HepG2 (cell line): ENCODE results near the gene CSTPP1. TPM values are rescaled to one million over a fixed set of nuclear protein-coding genes. Genes with fewer than 3 reads are reported as not detected.

ENCODE experiments used
- BORCS8-MEF2B ChIP-seq: sonication (generic); formaldehyde crosslinking; IDR thresholded peaks from 2 replicates; pipeline ENCODE4 v1.8.0; 2022; ENCODE audit warnings: mild to moderate bottlenecking, missing genetic modification reagents
- MED8 ChIP-seq: sonication (generic); formaldehyde crosslinking; IDR thresholded peaks from 2 replicates; pipeline ENCODE4 v1.8.1; 2023; ENCODE audit warnings: mild to moderate bottlenecking, missing genetic modification reagents; ENCODE audit not compliant: insufficient replicate concordance
- MLXIP ChIP-seq: sonication (generic); formaldehyde crosslinking; IDR thresholded peaks from 2 replicates; pipeline ENCODE4 v1.9.0; 2021; ENCODE audit warnings: missing genetic modification reagents, borderline replicate concordance
- PHF8 ChIP-seq: sonication (generic); formaldehyde crosslinking; IDR thresholded peaks from 2 replicates; pipeline ENCODE4 v1.5.0; 2020; ENCODE audit warnings: missing genetic modification reagents
- RFXAP ChIP-seq: sonication (generic); formaldehyde crosslinking; IDR thresholded peaks from 2 replicates; pipeline ENCODE4 v1.4.0; 2020; ENCODE audit warnings: missing genetic modification reagents, borderline replicate concordance
- ZFP1 ChIP-seq: IDR thresholded peaks from 2 replicates; pipeline ENCODE4 v1.6.1; 2016
- ZFP90 ChIP-seq: sonication (generic); formaldehyde crosslinking; IDR thresholded peaks from 2 replicates; pipeline ENCODE4 v1.8.0; 2022; ENCODE audit warnings: missing genetic modification reagents, mild to moderate bottlenecking, inconsistent platforms, borderline replicate concordance
- ZMAT5 ChIP-seq: sonication (generic); formaldehyde crosslinking; IDR thresholded peaks from 2 replicates; pipeline ENCODE4 v1.5.0; 2020; ENCODE audit warnings: mild to moderate bottlenecking, low read depth, missing genetic modification reagents, borderline replicate concordance
- ZNF407 ChIP-seq: sonication (generic); formaldehyde crosslinking; IDR thresholded peaks from one replicate; pipeline ENCODE4 v1.5.1; 2020; ENCODE audit warnings: mild to moderate bottlenecking, missing genetic modification reagents; ENCODE audit errors: not compliant biosample characterization
- ZNF460 ChIP-seq: sonication (generic); formaldehyde crosslinking; IDR thresholded peaks from 2 replicates; pipeline ENCODE4 v1.5.1; 2020; ENCODE audit warnings: missing genetic modification reagents, mild to moderate bottlenecking, borderline replicate concordance
- ZNF530 ChIP-seq: sonication (generic); formaldehyde crosslinking; IDR thresholded peaks from 2 replicates; pipeline ENCODE4 v1.5.0; 2020; ENCODE audit warnings: low read depth, mild to moderate bottlenecking, missing genetic modification reagents
- ZNF543 ChIP-seq: sonication (generic); formaldehyde crosslinking; IDR thresholded peaks from 2 replicates; pipeline ENCODE4 v1.4.0; 2020; ENCODE audit warnings: mild to moderate bottlenecking, missing genetic modification reagents
- ZNF574 ChIP-seq: sonication (generic); formaldehyde crosslinking; IDR thresholded peaks from 2 replicates; pipeline ENCODE4 v1.4.0; 2020; ENCODE audit warnings: missing genetic modification reagents
- polyA plus RNA-seq, 8 experiments: library from polyadenylated mRNA; depleted of rRNA in 3 of 8; stranded (reverse) in 7 of 8; unstranded in 1 of 8; fragments of >200 nt; fragmentation: Illumina TruSeq in 4 of 8; extraction: Trizol in 4 of 8; gene quantifications; 2 replicates each; pipeline versions ENCODE4 v1.2.1 to v1.2.3, GENCODE V29; 2011 to 2016; ENCODE audit warnings: low read depth in 4 of 8, missing spikeins in 1 of 8, mixed read lengths in 1 of 8; ENCODE audit not compliant: insufficient read depth in 1 of 8
- total RNA-seq, 5 experiments: library from RNA; depleted of rRNA; stranded (reverse); fragments of >200 nt; fragmentation: Illumina TruSeq; extraction: Trizol; gene quantifications; 2 replicates each; pipeline ENCODE4 v1.2.3, GENCODE V29; 2016; ENCODE audit warnings: low read depth in 1 of 5

Gene CSTPP1
- total and polyA plus RNA-seq, 2 of the 13 experiments (the other 11 are each of a cell fraction or from before 2014, with no cell fraction given) = 12.3 to 14.6 TPM

GRCh38 chr11:46936138-46937110 lies at the start of gene CSTPP1 (continued):
- peak; percentile 56; the same call in 1 of the 2 replicates for TF ChIP-seq BORCS8-MEF2B (CRISPR knock-in tag)
- TF ChIP-seq ZFP1 (CRISPR knock-in tag) = no peak
- no peak for TF ChIP-seq ZNF407 (CRISPR knock-in tag)
- no peak for TF ChIP-seq ZNF460 (CRISPR knock-in tag)
- peak; percentile 57; the same call in 1 of the 2 replicates for TF ChIP-seq ZNF543 (CRISPR knock-in tag)
- no peak for TF ChIP-seq ZMAT5 (CRISPR knock-in tag)
- TF ChIP-seq RFXAP (CRISPR knock-in tag) = no peak
- TF ChIP-seq ZNF530 (CRISPR knock-in tag) = no peak
- TF ChIP-seq ZNF574 (CRISPR knock-in tag) = peak; percentile 88
- TF ChIP-seq MLXIP = no peak
- TF ChIP-seq MED8 (CRISPR knock-in tag) = no peak
- no peak; the same call in 1 of the 2 replicates for TF ChIP-seq ZFP90 (CRISPR knock-in tag)
- peak; percentile 69 for TF ChIP-seq PHF8
